Iris pigment epithelial cell (primary cell): ENCODE data around the gene MAD2L1.

ENCODE experiments used
- DNase-seq: peaks from one replicate; pipeline ENCODE4 v3.0.0-alpha.2; 2011; ENCODE audit warnings: low read depth

The MAD2L1 gene

DNA sequence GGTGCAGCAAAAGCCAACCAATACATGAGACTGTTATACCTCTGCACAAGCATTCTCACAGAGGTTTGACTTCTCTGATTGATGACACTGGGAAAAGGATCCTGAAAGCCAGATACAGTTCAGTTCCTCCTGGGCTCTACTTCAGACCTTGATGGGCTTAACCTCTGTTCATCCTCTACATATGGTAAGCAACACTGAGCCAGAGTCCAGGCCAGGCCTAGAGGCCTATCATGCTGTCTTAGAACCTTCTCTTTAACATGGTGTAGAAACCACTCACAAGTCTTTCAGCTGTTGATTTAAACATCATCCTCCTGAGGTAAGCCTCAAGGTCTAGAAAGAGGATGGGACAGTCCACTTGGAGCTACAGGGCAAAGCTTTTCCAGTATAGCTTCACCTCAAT is 9.2 kb downstream of the MAD2L1 start:
- DNase-seq = no peak

DNA sequence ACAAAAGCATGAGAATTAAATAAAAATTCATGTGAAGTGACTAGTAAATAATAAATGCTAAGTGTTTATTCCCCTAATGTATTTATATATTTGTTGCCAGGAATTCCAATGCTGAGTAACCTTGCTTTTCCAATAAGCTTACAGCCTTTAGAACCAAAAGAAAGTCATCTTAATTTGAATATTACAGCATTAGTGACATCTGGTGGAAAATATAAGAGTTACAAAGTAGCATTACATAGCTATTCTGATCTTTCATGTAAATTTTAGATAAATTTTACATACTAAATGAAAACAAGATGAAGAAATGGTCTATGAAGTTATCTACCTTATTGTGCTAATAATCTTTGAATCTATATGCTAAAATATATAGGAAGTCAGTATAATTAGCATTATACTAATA is 10.4 kb downstream of the MAD2L1 start:
- peak; percentile 50 for DNase-seq

DNA sequence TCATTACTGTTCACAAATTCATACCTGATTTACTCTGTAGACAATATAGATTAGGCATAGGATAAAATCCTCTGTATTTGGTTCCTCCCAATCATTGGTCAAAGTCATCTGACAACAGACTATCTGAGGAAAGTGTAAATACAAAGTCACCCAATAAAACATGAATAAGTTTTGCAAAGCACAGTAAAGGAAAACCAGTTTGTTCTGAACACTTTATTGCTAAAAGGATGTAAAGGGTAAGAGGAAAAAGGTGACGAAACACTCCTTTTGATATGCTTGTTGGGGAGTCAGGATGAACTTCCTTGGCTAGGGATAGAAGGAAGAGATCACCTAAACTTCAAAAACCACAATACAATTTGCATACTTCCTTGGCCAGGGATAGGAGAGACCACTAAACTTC is 10.9 kb downstream of the MAD2L1 start:
- DNase-seq = no peak

DNA sequence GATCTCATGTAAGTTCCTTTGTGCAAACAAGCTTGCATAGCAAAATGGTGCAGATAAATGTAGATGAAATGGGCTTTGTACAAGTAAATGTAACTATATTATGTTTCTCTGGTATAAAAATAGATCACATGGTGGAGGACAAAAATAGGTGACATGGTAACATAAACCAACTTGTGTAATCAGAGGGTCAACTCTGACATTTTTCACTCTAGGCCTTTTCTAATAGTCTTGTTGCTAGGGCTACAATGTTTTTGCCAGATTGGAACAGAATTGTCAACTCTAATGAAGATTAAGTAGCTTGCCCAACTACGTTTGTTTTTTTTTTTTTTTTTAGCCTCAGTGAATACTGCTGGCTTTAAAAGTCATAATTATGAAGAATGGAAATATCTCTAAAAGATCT is 11.5 kb downstream of the MAD2L1 start:
- no peak for DNase-seq

DNA sequence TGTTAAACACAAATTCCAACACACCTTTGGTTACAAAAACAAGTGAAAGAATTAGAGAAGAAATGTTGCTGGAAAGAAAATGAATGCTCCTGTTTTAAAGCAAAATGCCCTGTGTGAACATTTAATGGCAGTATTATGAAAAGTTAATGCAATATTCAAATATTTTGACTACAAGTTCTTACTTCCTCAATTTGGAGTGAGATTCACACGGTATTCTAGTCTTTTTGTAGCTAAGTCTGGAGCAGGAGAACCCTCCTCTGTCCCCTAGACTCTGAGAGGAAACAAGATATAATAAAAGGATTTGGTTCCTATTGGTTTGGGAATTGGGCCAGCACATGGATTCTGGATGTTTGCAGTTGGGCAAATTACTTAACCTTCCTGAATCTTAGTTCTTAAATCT is 12.7 kb downstream of the MAD2L1 start:
- DNase-seq = no peak

DNA sequence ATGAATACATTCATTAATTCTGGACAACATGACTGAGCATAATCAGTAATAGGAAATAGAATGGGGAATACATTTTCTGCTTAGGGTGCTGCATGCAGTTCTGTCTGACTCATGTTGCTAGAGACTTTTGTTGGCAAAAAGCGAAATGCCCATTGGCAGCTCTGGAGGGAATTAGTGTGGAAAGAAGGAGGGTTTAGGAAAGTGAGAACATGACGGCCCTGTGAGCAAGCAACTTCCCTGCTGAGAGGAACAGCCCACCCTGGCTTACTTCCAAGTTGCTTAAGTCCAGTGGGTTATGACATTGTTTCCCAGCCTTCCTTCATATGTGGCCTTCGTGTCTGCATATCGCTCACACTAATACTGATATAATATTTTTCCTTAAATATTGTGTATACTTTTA is 13.8 kb downstream of the MAD2L1 start:
- DNase-seq = peak; percentile 100

DNA sequence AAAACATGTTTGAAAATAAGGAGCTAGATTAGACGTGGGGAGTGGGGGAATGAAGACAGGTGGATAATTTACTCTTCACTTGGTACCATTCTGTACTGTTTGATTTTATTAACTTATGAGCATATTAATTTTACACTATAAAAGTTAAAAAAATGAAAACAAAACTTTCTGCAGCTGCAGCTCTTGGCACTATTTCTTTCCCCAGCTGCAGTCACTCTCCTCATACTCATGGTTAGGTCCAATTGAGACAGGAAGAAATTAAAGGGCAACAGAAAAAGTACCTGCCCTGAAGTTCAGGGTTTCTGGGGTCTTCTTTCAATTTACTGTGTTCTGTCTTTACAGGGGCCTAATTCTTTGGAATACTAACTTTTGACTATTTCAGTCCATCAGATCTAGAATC is 15.4 kb downstream of the MAD2L1 start:
- no peak for DNase-seq

DNA sequence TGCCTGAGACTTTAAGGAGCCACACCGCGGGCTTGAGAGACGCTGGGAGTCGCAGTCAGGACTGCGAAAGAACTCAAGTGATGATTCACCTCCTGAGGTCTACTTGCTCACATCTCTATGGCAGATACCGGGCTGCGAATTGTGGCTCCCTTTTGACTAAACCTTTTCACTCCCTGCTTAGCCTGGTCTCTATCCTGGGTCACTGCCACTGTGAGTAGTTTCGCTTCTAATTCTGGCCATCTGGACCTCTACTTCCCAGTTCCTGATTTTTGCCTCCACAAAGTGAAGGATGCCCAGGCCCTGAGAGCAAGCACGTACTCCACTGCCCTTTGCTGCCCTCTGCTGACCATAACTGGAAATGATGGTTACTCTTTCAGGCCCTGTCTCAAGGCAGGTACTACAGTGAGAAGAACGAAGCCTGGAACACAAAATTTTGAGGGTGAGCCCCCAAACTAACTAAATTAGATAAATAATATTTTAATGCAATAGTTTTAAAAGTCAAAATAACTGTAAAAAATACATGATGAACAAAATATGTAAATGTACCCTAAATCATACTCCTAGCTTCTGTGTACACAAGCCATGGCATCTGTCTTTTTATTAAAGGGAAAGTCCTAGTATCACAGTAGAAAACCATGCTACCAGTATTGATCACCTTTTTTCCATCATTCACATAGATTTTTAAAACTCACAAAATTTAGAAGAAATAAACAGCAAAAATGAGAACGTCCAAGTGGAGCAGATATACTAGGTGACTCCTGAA is 16.7 kb downstream of the MAD2L1 start:
- peak; percentile 80 for DNase-seq

DNA sequence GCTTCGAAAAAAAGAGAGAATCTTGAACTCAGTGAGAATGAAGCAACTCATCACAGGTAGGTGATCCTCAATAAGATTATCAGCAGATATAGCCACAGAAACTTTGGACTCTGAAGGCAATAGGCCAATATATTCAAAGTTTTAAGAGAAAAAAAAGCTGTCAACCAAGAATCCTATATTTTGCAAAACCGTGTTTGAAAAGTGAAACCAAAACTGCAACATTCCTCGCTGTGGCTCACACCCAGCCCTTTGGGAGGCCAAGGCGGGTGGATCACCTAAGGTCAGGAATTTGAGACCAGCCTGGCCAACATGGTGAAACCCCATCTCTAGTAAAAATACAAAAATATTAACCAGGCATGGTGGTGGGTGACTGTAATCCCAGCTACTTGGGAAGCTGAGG is 22.8 kb downstream of the MAD2L1 start:
- DNase-seq = no peak

DNA sequence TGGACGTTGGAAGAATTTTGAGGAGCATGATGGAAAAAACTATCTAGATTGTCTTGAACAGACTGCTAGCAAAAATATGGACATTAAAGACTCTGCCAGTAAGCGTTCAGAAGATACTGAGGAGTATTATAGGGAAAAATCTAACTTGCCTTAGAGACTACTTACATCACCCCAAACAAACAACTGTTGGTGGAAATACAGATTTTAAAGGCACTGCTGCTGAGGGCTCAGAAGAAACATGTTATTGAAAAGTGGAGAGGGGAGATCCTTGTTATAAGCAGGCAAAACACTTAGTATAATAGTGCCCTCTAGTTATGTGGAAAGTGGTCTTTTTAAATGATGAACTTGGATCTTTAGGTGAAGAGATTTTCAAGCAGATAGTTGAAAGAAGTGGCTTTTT is 29.2 kb downstream of the MAD2L1 start:
- DNase-seq = no peak

DNA sequence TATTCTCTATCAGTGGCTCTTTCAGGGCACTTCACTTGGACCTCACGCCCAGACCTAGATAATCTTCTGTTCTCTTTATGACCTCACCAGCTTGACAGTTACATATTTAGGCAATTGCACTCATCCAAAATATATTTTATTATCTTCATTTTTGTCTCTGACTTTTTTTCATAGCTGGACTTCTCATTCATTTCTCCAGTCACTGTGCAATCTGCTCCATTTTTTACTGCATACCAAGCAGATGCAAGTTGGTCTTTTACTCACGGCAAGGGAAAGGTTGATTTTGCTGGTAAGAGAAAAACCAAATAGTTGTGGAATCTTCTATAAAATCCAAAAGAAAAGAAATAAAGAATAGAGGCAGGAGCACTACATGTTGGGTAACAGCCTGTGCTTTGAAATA is 31.7 kb downstream of the MAD2L1 start:
- peak; percentile 30 for DNase-seq

DNA sequence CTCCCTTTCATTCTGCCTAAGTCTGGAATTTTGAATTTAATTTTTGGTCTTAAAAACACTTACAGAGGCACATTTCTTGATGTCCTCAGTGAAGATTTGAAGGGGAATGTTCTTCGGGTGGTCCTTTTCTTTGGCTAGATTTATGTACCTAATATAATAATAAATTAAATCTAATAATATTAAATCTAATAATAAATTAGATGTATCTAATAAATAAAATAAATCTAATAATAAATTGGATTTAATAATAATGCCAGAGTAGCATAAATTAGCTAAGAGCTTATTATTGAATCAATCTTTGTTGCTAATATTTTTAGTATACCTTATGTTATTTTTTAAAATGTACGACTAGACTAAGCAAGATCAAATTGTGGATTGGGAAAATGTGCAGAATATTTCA is 39.8 kb downstream of the MAD2L1 start:
- DNase-seq = no peak

DNA sequence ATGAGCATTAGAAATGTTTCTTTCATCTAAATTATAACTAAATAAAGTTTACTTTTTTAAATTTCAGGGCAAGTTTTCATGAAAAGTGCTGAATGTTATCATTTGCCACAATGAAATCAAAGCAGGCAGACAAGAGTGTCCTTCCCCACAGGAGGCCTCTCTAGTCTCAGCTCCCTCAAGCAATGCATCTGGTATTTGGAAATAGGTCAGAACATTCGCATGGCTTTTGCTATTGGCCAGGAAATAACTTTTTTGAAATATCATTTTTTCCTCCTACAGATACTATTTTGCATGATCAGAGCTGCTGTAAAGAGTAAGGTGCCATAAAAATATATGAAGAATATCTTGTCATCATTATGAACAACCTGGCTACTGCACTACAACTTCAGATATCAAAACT is 41.1 kb downstream of the MAD2L1 start:
- peak; percentile 24 for DNase-seq

DNA sequence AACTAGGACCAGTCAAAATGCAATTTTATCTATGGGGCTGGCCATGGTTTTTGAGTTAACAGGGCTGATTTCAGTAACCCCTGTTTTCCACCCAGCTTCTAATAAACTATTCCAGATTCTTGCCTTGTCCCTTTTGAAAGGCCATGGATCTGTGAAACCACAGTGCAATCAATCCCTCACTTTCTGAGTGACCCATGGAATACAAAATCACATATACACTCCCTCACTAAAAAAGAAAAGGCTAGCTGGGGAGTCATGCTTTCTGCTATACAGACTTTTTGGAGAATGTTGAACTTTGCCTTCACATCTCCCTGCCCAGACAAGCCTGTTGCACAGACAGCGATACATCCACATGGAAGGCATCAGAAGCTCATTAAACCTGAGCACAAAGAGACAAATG is 47.9 kb downstream of the MAD2L1 start:
- no peak for DNase-seq

DNA sequence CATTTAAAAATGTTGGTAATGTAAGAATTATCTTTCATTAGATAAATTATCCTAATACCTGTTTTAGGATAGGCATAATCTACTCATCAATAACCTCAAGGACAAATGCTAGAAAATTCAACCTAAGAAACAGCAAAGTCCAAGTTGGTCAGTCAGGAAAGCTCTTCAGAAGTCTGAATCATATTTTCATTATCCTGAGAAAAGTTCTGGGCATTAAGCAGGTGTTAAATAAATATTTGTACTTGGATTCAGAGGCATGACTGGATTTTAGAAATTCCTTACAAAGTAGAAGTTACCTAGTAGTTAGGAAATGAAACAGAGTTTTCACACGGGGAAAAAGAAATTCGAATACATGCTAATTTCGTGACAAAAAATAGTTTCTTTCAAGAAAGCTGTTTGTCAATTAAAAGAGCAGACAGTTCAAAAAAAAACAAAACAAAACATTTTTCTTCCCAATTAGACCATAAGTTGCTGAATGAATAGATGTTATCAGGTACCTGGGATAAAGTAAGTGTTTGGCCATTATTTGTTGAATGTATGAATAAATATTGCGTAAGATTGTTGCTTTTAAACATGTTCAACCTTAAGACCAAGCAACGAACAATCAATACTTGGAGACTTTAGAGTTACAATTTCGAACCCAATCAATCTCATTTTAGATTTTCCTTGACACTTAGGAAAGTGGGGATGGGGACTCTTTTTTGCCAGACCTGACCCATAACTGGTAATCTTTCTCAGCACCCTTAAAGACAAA is 48.5 kb downstream of the MAD2L1 start:
- no peak for DNase-seq

DNA sequence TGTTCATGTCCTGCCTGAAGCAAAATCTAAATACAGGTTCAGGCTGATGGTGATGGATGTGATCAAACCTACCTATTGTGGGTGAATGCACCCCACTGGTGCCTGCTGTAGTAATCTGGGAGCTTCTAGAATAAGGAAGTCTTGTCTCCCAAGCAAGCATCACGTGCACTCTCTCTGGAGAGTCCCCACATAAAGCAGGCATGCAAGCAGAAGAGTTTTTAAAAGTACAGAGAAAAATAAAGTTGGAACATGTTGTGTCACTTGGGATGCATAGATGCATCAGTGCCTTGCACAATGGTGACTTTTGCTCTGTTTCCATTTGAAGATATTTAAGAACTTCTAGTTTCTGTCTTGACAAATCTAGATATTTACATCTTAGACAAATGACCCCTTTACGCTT is 54.9 kb downstream of the MAD2L1 start:
- DNase-seq = no peak

DNA sequence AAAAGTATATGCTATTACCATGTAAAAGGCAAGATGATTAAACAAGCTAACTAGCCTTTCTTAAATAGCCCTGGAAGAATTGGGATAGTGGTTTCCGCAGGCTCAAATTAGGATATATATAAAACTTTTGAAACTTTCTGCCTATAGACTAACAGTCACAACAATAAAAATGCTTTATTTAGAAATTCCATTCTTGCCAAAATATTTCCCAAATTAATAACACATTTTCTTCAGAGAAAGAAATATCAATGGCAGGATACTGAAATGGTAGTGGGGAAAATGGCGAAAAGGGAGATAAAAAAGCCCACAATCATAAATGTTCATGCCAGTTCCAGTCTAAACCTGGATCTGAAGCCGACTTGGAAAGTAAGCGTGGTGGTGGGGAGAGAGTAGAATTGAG is 56.0 kb downstream of the MAD2L1 start:
- no peak for DNase-seq

DNA sequence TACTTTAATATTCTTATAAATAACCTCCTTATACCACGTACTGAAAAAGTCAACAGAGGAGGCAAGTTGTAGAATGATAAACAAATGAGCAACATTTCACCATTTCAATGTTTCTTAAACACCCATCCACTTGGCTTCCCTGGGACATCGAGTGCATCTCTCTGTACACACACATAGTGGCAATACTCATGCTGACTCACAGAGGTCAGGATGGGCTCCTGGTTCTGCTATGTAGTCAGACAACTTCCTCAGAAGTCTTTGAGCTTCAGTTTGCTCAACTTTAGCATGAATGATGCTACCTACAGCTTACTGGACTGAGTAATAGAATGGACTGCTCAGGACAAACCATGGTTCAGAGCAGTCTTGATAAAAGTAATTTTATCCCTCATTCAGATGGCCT is 56.9 kb downstream of the MAD2L1 start:
- DNase-seq = peak; percentile 96

DNA sequence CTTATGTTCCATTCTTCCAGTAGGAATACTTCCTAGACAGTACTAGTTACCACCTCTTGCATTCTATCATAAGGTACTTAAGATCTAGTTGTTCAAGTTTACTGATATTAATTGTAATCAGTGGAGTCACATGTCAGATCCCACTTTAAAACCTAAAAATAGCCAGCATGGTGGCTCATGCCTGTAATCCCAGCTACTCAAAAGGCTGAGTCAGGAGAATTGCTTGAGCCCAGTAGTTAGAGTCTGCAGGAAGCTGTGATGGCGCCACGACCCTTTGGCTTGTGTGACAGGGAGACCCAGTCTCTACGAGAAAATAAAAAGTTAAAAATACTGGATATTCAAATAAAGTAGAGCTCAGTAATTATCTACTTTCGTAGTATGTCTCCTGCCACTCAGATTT is 57.7 kb downstream of the MAD2L1 start:
- no peak for DNase-seq

DNA sequence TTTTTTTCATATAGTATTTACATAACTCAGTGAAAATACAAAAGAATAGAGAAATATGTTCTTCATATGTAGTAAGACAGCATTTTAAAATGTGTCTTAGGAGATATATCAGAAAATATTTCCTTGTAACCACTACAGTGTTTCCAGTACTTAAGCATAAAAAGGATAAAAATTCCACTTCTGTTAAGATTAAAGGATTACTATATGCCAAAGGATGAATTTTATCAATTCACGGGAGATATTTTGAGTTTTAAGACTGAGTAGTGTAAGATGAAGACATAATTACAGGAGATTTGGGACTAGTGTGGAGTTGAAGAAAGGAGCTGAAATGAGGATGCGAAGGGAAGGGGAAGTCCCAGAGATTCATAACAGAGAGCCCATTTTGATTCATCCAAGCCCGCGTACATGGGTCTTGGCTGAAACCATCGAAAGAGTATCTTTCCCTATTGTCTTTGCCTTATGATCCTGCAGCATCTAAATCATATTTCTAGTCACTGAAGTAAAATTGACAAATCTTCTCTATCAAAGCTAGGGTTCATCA is 58.7 kb downstream of the MAD2L1 start:
- DNase-seq = no peak

DNA sequence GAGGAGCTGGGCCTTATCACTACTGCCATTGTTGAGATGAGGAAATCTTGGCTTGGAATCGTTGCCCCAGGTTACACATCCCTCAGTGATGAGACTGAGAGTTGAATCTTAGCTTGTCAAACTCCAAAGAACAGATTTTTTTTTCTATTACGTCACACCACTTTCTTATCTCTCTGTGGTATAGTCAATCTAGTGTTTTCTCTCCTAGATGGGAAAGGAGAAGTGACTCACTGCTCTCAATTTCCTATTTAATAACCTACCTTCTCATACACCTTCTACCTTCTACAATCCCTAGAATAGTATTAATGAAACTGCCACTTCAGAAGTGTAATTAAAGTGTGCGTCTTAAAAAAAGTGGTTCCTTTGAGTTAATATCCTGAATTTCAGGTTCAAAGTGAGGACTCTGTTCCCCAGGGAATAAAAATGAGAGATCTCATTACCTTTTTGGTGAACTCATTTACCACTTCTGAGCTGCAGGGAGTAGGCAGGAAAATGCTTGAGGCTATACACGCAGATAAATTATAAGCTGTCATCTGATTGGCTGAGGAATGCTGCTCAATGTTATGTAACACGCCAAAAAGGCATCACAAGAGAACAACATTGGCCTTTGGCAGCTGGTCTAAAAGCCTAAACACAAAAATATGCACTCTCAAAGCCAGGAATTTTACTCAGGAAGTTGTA is 59.3 kb downstream of the MAD2L1 start:
- peak; percentile 92 for DNase-seq
